EL (cell line): Measurements from ENCODE around the gene SPRING1.

Source experiments
- DNase-seq: peaks from one replicate; pipeline ENCODE4 v3.0.0-alpha.2; 2016

SPRING1 gene

GRCh38 chr12:116736962-116737773 is 701 bp downstream of the SPRING1 start:
- DNase-seq = peak; percentile 19

GRCh38 chr12:116735951-116736599 is 1.8 kb downstream of the SPRING1 start:
- DNase-seq = no peak

- no peak for DNase-seq
Observed at GRCh38 chr12:116735084-116735483, 2.8 kb downstream of the SPRING1 start.

- no peak for DNase-seq
Observed at GRCh38 chr12:116734156-116734768, 3.6 kb downstream of the SPRING1 start.

- no peak for DNase-seq
Observed at GRCh38 chr12:116731801-116732200, 6.1 kb downstream of the SPRING1 start.

- DNase-seq = no peak
Observed at GRCh38 chr12:116727891-116728290, 10.0 kb downstream of the SPRING1 start.

GRCh38 chr12:116727261-116727660 is 10.6 kb downstream of the SPRING1 start:
- no peak for DNase-seq

- DNase-seq = no peak
Observed at GRCh38 chr12:116726694-116727093, 11.2 kb downstream of the SPRING1 start.

- DNase-seq = no peak
Observed at GRCh38 chr12:116722245-116722644, 15.6 kb downstream of the SPRING1 start.

GRCh38 chr12:116719731-116720528 is 17.9 kb downstream of the SPRING1 start:
- no peak for DNase-seq

- DNase-seq = no peak
Observed at GRCh38 chr12:116718655-116719454, 19.0 kb downstream of the SPRING1 start.

- no peak for DNase-seq
Observed at GRCh38 chr12:116717466-116718437, 20.1 kb downstream of the SPRING1 start.

- DNase-seq = no peak
Observed at GRCh38 chr12:116714175-116714574, 23.7 kb downstream of the SPRING1 start.

- DNase-seq = no peak
Observed at GRCh38 chr12:116713527-116713926, 24.3 kb downstream of the SPRING1 start.

GRCh38 chr12:116712458-116713303 is 25.2 kb downstream of the SPRING1 start:
- no peak for DNase-seq

- DNase-seq = no peak
Observed at GRCh38 chr12:116710370-116711150, 27.3 kb downstream of the SPRING1 start.

- no peak for DNase-seq
Observed at GRCh38 chr12:116709768-116710167, 28.1 kb downstream of the SPRING1 start.

- peak; percentile 65 for DNase-seq
Observed at GRCh38 chr12:116708826-116709756, 28.8 kb downstream of the SPRING1 start.
